ENCODE measurements around the gene ARHGAP10. TPM values are rescaled to one million over a fixed set of nuclear protein-coding genes. Genes with fewer than 3 reads are reported as not detected.

ARHGAP10 gene
- total RNA-seq, 1 donor from 2014 or later: 28.0 TPM

DNA sequence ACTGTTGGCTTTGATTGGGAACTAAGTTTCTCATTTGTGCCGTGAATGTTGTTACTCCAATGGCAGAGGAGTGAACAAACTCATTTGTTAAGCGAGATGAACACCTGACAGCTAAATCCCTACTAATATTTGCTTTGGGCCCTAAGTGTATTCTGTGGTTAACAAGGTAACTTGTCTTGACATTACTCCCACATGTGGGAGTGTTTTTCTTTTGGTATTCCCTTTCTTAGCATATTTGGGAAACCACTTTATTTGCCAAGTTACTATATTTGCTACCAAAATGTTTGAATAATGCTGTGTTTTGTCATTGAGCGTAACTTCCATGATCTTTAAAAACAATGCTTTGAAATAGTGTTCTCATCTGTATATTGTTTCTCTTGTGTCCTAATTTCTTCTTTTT, 82.5 kb downstream of the ARHGAP10 start:
- Mint-ChIP-seq H3K9me3 (ENCODE audit: unreplicated experiment) (no peaks in the 10 kb centered on the region), H3K27me3 (ENCODE audit: low read depth, unreplicated experiment) (no peaks in the 10 kb centered on the region), H3K27ac (ENCODE audit: unreplicated experiment) (no peak overlapping the region), H3K4me1 (ENCODE audit: low read depth, unreplicated experiment) (peaks cover 9% of the 10 kb centered on the region), H3K36me3 (ENCODE audit: low read depth, unreplicated experiment) (peaks cover 2% of the 10 kb centered on the region), H3K4me3 (ENCODE audit: unreplicated experiment) (no peak overlapping the region)
- no peak overlapping the region for H3K4me3 ChIP-seq (ENCODE audit: insufficient read depth, low read depth, low read length)
- H3K27ac ChIP-seq (ENCODE audit: low read depth, low read length): no peak overlapping the region
- H3K4me2 ChIP-seq (ENCODE audit: low read length): no peak overlapping the region
- peak; percentile 50 for DNase-seq (ENCODE audit: low read depth)
- H3K27me3 ChIP-seq (ENCODE audit: insufficient read depth, low read length): no peaks in the 10 kb centered on the region
- H3K79me2 ChIP-seq (ENCODE audit: insufficient read depth, low read length): peaks cover 50% of the 10 kb centered on the region
- TF ChIP-seq EZH2 (IDR thresholded peaks at IDR 0.05; ENCODE audit: insufficient read depth, low read length): no peak
- TF ChIP-seq, protein P1, sequence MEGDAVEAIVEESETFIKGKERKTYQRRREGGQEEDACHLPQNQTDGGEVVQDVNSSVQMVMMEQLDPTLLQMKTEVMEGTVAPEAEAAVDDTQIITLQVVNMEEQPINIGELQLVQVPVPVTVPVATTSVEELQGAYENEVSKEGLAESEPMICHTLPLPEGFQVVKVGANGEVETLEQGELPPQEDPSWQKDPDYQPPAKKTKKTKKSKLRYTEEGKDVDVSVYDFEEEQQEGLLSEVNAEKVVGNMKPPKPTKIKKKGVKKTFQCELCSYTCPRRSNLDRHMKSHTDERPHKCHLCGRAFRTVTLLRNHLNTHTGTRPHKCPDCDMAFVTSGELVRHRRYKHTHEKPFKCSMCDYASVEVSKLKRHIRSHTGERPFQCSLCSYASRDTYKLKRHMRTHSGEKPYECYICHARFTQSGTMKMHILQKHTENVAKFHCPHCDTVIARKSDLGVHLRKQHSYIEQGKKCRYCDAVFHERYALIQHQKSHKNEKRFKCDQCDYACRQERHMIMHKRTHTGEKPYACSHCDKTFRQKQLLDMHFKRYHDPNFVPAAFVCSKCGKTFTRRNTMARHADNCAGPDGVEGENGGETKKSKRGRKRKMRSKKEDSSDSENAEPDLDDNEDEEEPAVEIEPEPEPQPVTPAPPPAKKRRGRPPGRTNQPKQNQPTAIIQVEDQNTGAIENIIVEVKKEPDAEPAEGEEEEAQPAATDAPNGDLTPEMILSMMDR (IDR thresholded peaks at IDR 0.05; ENCODE audit: insufficient read depth, low read depth, low read length): no peak
- H3K36me3 ChIP-seq (ENCODE audit: insufficient read depth, low read length): no peaks in the 10 kb centered on the region
- no peaks in the 10 kb centered on the region for H3K9me3 ChIP-seq (ENCODE audit: insufficient read depth, low read depth, low read length)
- no peaks in the 10 kb centered on the region for H3K4me1 ChIP-seq (ENCODE audit: insufficient read depth, low read length)
- H2AFZ ChIP-seq (ENCODE audit: low read depth, low read length): no peak overlapping the region
- H4K20me1 ChIP-seq (ENCODE audit: insufficient read depth, low read length): peaks cover 60% of the 10 kb centered on the region
- H3K9ac ChIP-seq (ENCODE audit: low read length): no peak overlapping the region
- FAIRE-seq: no peak

DNA sequence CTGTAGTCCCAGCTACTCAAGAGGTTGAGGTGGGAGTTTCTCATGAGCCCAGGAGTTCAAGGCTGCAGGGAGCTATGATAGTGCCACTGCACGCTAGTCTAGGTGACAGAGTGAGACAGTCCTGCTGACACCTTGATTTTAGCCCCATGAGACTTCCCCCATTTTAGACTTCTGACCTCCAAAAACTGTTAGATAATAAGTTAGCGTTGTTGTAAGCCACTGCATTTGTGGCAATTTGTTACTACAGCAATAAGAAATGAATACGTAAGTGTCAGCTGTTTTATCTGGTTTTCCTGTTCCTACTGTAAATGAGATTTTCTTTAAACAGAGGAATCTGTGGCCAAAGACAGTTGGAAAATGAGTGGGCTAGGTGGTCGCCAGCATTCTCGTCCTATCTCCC, 83.9 kb downstream of the ARHGAP10 start:
- Histone ChIP-seq H3K4me1 (ENCODE audit: insufficient read depth, low read length) (no peaks in the 10 kb centered on the region), H3K79me2 (ENCODE audit: insufficient read depth, low read length) (peaks cover 48% of the 10 kb centered on the region), H3K4me3 (ENCODE audit: insufficient read depth, low read depth, low read length) (no peak overlapping the region), H4K20me1 (ENCODE audit: insufficient read depth, low read length) (peaks cover 53% of the 10 kb centered on the region), H3K27ac (ENCODE audit: low read depth, low read length) (no peak overlapping the region), H3K9me3 (ENCODE audit: insufficient read depth, low read depth, low read length) (no peaks in the 10 kb centered on the region), H3K4me2 (ENCODE audit: low read length) (no peak overlapping the region), H3K9ac (ENCODE audit: low read length) (no peak overlapping the region), H3K27me3 (ENCODE audit: insufficient read depth, low read length) (no peaks in the 10 kb centered on the region), H3K36me3 (ENCODE audit: insufficient read depth, low read length) (no peaks in the 10 kb centered on the region), H2AFZ (ENCODE audit: low read depth, low read length) (no peak overlapping the region)
- DNase-seq (ENCODE audit: low read depth): no peak
- no peak overlapping the region for H3K4me3 Mint-ChIP-seq (ENCODE audit: unreplicated experiment)
- no peaks in the 10 kb centered on the region for H3K9me3 Mint-ChIP-seq (ENCODE audit: unreplicated experiment)
- TF ChIP-seq, protein P1 (IDR thresholded peaks at IDR 0.05; ENCODE audit: insufficient read depth, low read depth, low read length): no peak
- no peak for TF ChIP-seq EZH2 (IDR thresholded peaks at IDR 0.05; ENCODE audit: insufficient read depth, low read length)
- H3K36me3 Mint-ChIP-seq (ENCODE audit: low read depth, unreplicated experiment): peaks cover 2% of the 10 kb centered on the region
- H3K27ac Mint-ChIP-seq (ENCODE audit: unreplicated experiment): no peak overlapping the region
- no peak for FAIRE-seq
- peaks cover 9% of the 10 kb centered on the region for H3K4me1 Mint-ChIP-seq (ENCODE audit: low read depth, unreplicated experiment)
- H3K27me3 Mint-ChIP-seq (ENCODE audit: low read depth, unreplicated experiment): no peaks in the 10 kb centered on the region

DNA sequence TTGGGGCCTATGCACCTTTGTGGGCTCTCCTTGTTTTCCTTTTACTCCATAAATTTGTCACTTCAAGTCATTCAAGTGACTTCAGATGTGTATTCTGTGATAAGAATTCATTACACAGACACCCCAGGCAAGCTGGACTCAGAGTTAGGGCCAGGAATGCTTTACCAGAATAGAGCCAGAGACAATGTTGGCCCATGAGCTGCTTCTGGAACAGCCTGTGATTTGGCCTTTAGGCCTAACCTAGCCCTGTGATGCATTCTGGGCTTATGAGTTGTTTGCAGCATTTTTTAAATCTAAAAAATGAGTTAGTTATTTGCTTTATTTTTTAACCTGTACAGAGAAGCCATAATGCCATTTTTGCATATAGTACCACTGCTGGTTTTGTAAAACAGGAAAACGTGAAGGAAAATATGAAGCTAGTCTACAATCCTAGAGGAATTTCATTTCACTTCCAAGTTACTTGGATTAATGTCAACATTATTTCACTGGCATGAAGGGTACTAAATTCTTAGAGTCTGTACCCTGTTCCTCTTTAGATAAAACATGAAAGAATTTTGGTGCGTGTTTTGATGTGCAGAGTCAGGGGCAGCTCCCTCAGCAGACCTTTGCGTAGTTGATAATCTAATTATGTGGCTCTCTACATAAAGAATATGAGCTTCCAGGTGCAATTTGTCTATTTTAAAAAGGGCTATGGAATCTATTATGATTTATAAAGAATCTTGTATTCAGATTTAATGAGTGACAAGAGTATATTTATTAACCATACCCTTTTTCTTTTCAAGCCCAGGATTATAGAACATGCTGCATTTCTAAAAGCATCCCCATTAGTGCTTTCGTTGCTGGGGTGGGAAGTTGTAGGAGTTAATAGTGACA, 84.7 kb downstream of the ARHGAP10 start:
- Histone ChIP-seq H2AFZ (ENCODE audit: low read depth, low read length) (no peak overlapping the region), H3K27ac (ENCODE audit: low read depth, low read length) (no peak overlapping the region), H3K79me2 (ENCODE audit: insufficient read depth, low read length) (peaks cover 42% of the 10 kb centered on the region), H3K27me3 (ENCODE audit: insufficient read depth, low read length) (no peaks in the 10 kb centered on the region), H3K36me3 (ENCODE audit: insufficient read depth, low read length) (no peaks in the 10 kb centered on the region), H3K9ac (ENCODE audit: low read length) (no peak overlapping the region), H3K4me1 (ENCODE audit: insufficient read depth, low read length) (peaks cover 6% of the 10 kb centered on the region), H3K4me2 (ENCODE audit: low read length) (no peak overlapping the region), H4K20me1 (ENCODE audit: insufficient read depth, low read length) (peaks cover 46% of the 10 kb centered on the region), H3K9me3 (ENCODE audit: insufficient read depth, low read depth, low read length) (no peaks in the 10 kb centered on the region), H3K4me3 (ENCODE audit: insufficient read depth, low read depth, low read length) (no peak overlapping the region)
- no peak for TF ChIP-seq EZH2 (IDR thresholded peaks at IDR 0.05; ENCODE audit: insufficient read depth, low read length)
- TF ChIP-seq, protein P1 (IDR thresholded peaks at IDR 0.05; ENCODE audit: insufficient read depth, low read depth, low read length): no peak
- H3K36me3 Mint-ChIP-seq (ENCODE audit: low read depth, unreplicated experiment): peaks cover 2% of the 10 kb centered on the region
- no peaks in the 10 kb centered on the region for H3K9me3 Mint-ChIP-seq (ENCODE audit: unreplicated experiment)
- no peaks in the 10 kb centered on the region for H3K27me3 Mint-ChIP-seq (ENCODE audit: low read depth, unreplicated experiment)
- no peak overlapping the region for H3K4me3 Mint-ChIP-seq (ENCODE audit: unreplicated experiment)
- DNase-seq (ENCODE audit: low read depth): no peak
- peaks cover 16% of the 10 kb centered on the region for H3K4me1 Mint-ChIP-seq (ENCODE audit: low read depth, unreplicated experiment)
- no peak overlapping the region for H3K27ac Mint-ChIP-seq (ENCODE audit: unreplicated experiment)
- peak; percentile 43 for FAIRE-seq

Measured in astrocyte (in vitro differentiated cells and primary cell).